ENCODE results near the gene LGALS7.
A peak's percentile ranks its signal among the peaks of the same experiment; 100 is the strongest.
"Not testable (repeated sequence)": the region's sequence is repeated elsewhere in the genome, so short reads cannot be mapped to it uniquely, and the experiment has no call there.

LGALS7 gene

DNA sequence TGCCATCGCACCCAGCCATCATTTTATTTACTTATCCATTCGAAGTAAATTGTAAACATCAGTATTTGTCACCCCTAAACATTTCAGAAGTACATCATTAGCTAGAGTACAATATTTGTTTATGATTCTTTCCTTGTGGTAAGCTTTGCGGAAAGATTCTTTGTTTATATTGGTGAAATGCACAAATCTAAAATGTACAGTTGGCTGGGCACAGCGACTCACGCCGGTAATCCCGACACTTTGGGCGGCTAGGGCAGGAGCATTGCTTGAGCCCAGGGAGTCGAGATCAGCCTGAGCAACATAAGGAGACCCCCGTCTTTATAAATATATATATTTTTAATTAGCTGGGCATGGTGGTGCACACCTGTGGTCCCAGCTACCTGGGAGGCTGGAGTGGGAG is 25.8 kb upstream of the LGALS7 start:
- no peak for DNase-seq

GRCh38 chr19:38797781-38798180 is 24.5 kb upstream of the LGALS7 start:
- not testable (repeated sequence) for DNase-seq

- no peak for DNase-seq
Measured at GRCh38 chr19:38796154-38796553, 22.8 kb upstream of the LGALS7 start.

DNA sequence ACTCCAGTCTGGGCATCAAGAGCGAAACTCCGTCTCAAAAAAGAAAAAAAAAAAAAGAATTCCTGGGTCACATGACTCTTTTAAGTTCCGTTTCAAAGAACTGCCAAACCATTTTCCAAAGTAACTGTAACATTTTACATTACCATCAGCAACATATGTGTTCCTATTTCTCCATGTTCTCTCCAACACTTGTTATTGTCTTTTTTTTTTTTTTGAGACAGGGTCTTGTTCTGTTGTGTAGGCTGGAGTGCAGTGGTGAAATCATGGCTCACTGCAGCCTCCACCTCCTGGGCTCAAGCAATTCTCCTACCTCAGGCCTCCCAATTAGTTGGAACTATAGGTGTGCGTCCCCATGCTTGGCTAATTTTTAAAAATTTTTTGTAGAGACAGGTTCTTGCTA is 22.2 kb upstream of the LGALS7 start:
- no peak for DNase-seq

DNA sequence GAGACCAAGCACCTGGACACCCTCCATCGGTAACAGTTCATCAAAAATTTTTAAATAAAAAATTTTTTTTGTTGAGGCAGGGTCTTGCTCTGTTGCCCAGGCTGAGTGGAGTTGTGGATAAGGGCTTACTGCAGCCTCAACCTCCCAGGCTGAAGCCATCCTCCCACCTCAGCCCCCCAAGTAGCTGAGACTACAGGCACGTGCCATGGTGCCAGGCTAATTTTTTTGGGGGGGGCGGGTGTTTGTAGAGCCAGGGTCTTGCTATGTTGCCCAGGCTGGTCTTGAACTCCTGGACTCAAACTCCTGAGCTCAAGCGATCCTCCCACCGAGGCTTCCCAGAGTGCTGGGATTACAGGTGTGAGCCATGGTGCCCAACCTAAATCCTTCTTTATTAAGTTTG is 20.4 kb upstream of the LGALS7 start:
- no peak for DNase-seq

DNA sequence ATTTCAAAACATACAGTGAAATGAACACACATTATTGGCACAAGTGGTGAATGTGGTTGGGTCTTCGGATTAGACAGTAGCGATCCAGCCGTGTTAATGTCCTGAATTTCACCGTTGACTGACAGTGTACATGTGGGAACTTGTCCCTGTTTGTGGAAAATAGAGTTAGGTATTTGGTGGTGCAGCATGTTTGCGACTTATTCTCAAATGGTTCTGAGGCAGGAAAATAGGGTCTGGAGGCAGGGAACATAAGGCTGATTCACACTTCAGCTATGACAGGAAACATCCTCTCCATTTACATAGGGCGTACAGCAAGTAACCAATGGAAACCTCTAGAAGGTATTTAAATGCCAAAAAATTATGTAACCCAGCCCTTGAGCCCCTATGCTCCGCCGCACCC is 19.9 kb upstream of the LGALS7 start:
- DNase-seq, result peak; percentile 64

GRCh38 chr19:38792250-38793111 is 19.2 kb upstream of the LGALS7 start:
- DNase-seq, result peak; percentile 23

- DNase-seq, result not testable (repeated sequence)
Measured at GRCh38 chr19:38791451-38792064, 18.2 kb upstream of the LGALS7 start.

GRCh38 chr19:38790507-38791403 is 17.4 kb upstream of the LGALS7 start:
- not testable (repeated sequence) for DNase-seq

- DNase-seq, result no peak
Measured at GRCh38 chr19:38788478-38789243, 15.3 kb upstream of the LGALS7 start, which contains the start of gene LGALS7B. Gene LGALS7B (plus strand): TSS chr19:38789200. CDS start chr19:38789227, 27 bp downstream.

GRCh38 chr19:38786572-38787265 is 13.4 kb upstream of the LGALS7 start:
- DNase-seq, result no peak

GRCh38 chr19:38786061-38786460 is 12.7 kb upstream of the LGALS7 start:
- not testable (repeated sequence) for DNase-seq

- no peak for DNase-seq
Measured at GRCh38 chr19:38785187-38785699, 11.9 kb upstream of the LGALS7 start.

DNA sequence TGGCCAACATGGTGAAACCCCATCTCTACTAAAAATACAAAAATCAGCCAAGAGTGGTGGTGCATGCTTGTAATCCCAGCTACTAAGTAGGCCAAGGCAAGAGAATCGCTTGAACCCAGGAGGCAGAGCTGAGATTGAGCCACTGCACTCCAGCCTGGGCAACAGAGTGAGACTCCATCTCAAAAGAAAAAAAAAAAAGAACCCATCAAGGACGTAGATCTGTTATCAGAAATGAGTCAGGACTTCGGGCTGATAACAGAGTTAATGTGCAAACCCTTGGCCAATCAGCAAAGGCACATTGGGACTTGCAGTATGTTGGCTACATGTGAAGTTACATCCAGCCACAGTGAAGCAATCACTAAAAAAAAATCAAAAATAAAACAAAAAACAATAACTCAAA is 10.9 kb upstream of the LGALS7 start:
- DNase-seq, result no peak

DNA sequence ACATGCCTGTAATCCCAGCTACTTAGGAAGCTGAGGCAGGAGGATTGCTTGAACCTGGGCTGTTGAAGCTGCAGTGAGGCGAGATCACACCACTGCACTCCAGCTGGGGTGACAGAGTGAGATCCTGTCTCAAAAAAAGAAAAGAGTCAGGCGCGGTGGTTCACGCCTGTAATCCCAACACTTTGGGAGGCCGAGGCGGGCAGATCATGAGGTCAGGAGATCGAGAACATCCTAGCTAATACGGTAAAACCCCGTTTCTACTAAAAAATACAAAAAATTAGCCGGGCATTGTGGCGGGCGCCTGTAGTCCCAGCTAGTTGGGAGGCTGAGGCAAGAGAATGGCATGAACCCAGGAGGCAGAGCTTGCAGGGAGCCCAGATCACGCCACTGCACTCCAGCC is 8.9 kb upstream of the LGALS7 start:
- not testable (repeated sequence) for DNase-seq

- no peak for DNase-seq
Measured at GRCh38 chr19:38781058-38781457, 7.7 kb upstream of the LGALS7 start.

DNA sequence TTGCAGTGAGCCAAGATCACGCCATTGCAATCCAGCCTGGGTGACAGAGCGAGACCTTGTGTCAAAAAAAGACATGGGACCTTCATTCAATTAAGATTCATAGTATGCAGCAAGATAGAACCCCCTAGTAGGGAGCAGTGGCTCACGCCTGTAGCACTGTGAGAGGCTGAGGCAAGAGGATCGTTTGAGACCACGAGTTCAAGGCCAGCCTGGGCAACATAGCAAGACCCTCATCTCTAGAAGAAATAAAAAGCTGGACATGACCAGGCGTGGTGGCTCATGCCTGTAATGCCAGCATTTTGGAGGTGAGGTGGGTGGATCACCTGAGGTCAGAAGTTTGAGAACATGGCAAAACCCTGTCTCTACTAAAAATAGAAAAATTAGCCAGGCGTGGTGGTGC is 7.1 kb upstream of the LGALS7 start:
- no peak for DNase-seq

GRCh38 chr19:38778733-38779132 is 5.4 kb upstream of the LGALS7 start:
- DNase-seq, result no peak

- no peak for DNase-seq
Measured at GRCh38 chr19:38774181-38774950, 1.0 kb upstream of the LGALS7 start.

GRCh38 chr19:38771569-38771968 is 1.7 kb downstream of the LGALS7 start:
- not testable (repeated sequence) for DNase-seq

DNA sequence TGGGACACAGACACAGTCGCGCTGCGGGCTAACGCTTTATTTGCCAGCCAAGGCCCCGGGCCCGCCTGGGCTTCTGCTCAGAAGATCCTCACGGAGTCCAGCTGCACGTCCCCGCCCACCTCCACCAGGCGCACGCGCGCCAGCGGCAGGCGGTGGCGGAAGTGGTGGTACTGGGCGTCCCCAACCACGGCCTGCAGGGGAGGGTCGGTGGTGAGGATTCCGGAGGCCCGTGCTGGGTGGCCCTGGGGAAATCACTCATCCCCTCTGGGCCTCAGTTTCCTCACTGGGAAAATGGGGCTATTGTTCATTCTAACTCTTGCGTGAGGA is 2.4 kb downstream of the LGALS7 start:
- DNase-seq, result not testable (repeated sequence)
